Measurements from ENCODE around the gene FOXS1.
A peak's percentile ranks its signal among the peaks of the same experiment; 100 is the strongest.

Gene FOXS1

GRCh38 chr20:31843288-31843687, 2.1 kb downstream of the FOXS1 start:
- intact Hi-C loops (cut with DNase I) = no loop called here
- no peak for DNase-seq

- DNase-seq = no peak
- intact Hi-C loops (cut with DNase I) = no loop called here
These were observed 2.8 kb downstream of the FOXS1 start for GRCh38 chr20:31842471-31843157.

GRCh38 chr20:31841928-31842327, 3.5 kb downstream of the FOXS1 start:
- peak in 1 of 42 donors; percentile 48 for DNase-seq
- intact Hi-C loops (cut with DNase I) = no loop called here

- DNase-seq = no peak
- intact Hi-C loops (cut with DNase I) = no loop called here
These were observed 4.2 kb downstream of the FOXS1 start for GRCh38 chr20:31840906-31841816.

GRCh38 chr20:31839782-31840487, 5.5 kb downstream of the FOXS1 start:
- DNase-seq = no peak
- intact Hi-C loops (cut with DNase I) = no loop called here

- no peak for DNase-seq
- intact Hi-C loops (cut with DNase I) = no loop called here
These were observed 6.6 kb downstream of the FOXS1 start for GRCh38 chr20:31838646-31839292.

- no peak for DNase-seq
- intact Hi-C loops (cut with DNase I) = no loop called here
These were observed 7.5 kb downstream of the FOXS1 start for GRCh38 chr20:31837896-31838397.

- intact Hi-C loops (cut with DNase I) = no loop called here
- no peak for DNase-seq
These were observed 8.4 kb downstream of the FOXS1 start for GRCh38 chr20:31836853-31837608.

GRCh38 chr20:31835977-31836852, 9.2 kb downstream of the FOXS1 start:
- intact Hi-C loops (cut with DNase I) = no loop called here
- DNase-seq = peak; percentile 22 to 90 (median 57)

GRCh38 chr20:31835554-31835953, 9.8 kb downstream of the FOXS1 start:
- DNase-seq = no peak
- intact Hi-C loops (cut with DNase I) = no loop called here

GRCh38 chr20:31833931-31834521, 11.4 kb downstream of the FOXS1 start:
- DNase-seq = no peak
- intact Hi-C loops (cut with DNase I) = no loop called here

- intact Hi-C loops (cut with DNase I) = no loop called here
These were observed 12.1 kb downstream of the FOXS1 start for GRCh38 chr20:31833130-31833930.

GRCh38 chr20:31831771-31832306, 13.6 kb downstream of the FOXS1 start:
- intact Hi-C loops (cut with DNase I) = no loop called here
- no peak for DNase-seq

More at GRCh38 chr20:31833130-31833930, 12.1 kb downstream of the FOXS1 start:
- DNase-seq = peak in 37 of 42 donors; percentile 19 to 82 (median 49)

GRCh38 chr20:31831211-31831610, 14.2 kb downstream of the FOXS1 start:
- intact Hi-C loops (cut with DNase I) = no loop called here
- no peak for DNase-seq

- DNase-seq = no peak
- intact Hi-C loops (cut with DNase I) = no loop called here
These were observed 14.9 kb downstream of the FOXS1 start for GRCh38 chr20:31830406-31830981.
